Measurements from ENCODE around the gene ATP5IF1. TPM values are rescaled to one million over a fixed set of nuclear protein-coding genes. Genes with fewer than 3 reads are reported as not detected.

The ATP5IF1 gene
- total RNA-seq, 2 donors from 2014 or later, result 171 to 390 TPM

GRCh38 chr1:28194326-28195035 lies 41.4 kb upstream of the ATP5IF1 start:
- peaks cover 0 to 8% of the 10 kb centered on the region in 2 donors for H3K36me3 ChIP-seq
- no peaks in the 10 kb centered on the region for H3K9me3 ChIP-seq
- TF ChIP-seq POLR2AphosphoS5 (IDR thresholded peaks at IDR 0.05) (no peak), POLR2A (IDR thresholded peaks at IDR 0.05) (peak; percentile 7)
- intact Hi-C loops (cut with DNase I), result no loop called here
- H3K4me1 ChIP-seq (replicated peaks), result no peaks in the 10 kb centered on the region
- no peak overlapping the region for H3K4me3 ChIP-seq
- DNase-seq (ENCODE audit: low spot score), result no peak
- H3K27ac ChIP-seq, result no peak overlapping the region
- 85% methylated on average over 8 of the region's 8 CpGs for WGBS
- H3K27me3 ChIP-seq (replicated peaks; ENCODE audit: insufficient read depth), result no peaks in the 10 kb centered on the region

DNA sequence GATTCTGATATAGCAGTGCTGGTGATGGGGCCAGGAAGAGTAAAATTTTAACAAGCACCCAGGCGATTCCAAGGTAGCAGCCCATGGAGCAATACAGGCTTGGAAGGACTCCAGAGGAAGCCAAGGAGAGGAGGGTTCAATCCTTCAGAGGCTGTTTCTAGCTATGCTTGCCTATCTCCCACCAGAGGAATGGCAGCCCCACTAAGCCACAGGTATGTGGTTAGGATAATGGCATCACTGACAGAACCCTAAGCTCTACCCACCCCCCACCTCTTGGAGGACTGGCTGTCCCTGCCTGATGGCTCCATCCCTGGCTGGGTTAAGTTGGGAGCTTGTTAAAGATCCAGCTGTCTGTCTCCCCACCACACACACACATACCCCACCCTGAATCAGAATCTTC lies 40.1 kb upstream of the ATP5IF1 start:
- Histone ChIP-seq H3K4me1 (replicated peaks) (no peaks in the 10 kb centered on the region), H3K4me3 (no peak overlapping the region), H3K27ac (no peak overlapping the region), H3K36me3 (peaks cover 0 to 8% of the 10 kb centered on the region in 2 donors), H3K9me3 (no peaks in the 10 kb centered on the region), H3K27me3 (replicated peaks; ENCODE audit: insufficient read depth) (no peaks in the 10 kb centered on the region)
- no peak for DNase-seq (ENCODE audit: low spot score)
- WGBS, result 100% methylated on average over 1 of the region's 1 CpG
- TF ChIP-seq POLR2A (IDR thresholded peaks at IDR 0.05) (no peak), POLR2AphosphoS5 (IDR thresholded peaks at IDR 0.05) (no peak)
- TF ChIP-seq, protein P1, sequence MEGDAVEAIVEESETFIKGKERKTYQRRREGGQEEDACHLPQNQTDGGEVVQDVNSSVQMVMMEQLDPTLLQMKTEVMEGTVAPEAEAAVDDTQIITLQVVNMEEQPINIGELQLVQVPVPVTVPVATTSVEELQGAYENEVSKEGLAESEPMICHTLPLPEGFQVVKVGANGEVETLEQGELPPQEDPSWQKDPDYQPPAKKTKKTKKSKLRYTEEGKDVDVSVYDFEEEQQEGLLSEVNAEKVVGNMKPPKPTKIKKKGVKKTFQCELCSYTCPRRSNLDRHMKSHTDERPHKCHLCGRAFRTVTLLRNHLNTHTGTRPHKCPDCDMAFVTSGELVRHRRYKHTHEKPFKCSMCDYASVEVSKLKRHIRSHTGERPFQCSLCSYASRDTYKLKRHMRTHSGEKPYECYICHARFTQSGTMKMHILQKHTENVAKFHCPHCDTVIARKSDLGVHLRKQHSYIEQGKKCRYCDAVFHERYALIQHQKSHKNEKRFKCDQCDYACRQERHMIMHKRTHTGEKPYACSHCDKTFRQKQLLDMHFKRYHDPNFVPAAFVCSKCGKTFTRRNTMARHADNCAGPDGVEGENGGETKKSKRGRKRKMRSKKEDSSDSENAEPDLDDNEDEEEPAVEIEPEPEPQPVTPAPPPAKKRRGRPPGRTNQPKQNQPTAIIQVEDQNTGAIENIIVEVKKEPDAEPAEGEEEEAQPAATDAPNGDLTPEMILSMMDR (IDR thresholded peaks at IDR 0.05), result no peak
- intact Hi-C loops (cut with DNase I), result no loop called here

- Histone ChIP-seq H3K27me3 (replicated peaks; ENCODE audit: insufficient read depth) (no peaks in the 10 kb centered on the region), H3K4me1 (replicated peaks) (no peaks in the 10 kb centered on the region), H3K4me3 (no peak overlapping the region), H3K27ac (no peak overlapping the region), H3K9me3 (no peaks in the 10 kb centered on the region), H3K36me3 (peaks cover 0 to 8% of the 10 kb centered on the region in 2 donors)
- WGBS, result 66% methylated on average over 3 of the region's 3 CpGs
- TF ChIP-seq, protein P1 (IDR thresholded peaks at IDR 0.05), result no peak
- TF ChIP-seq POLR2AphosphoS5 (IDR thresholded peaks at IDR 0.05), result no peak
- no peak for TF ChIP-seq POLR2A (IDR thresholded peaks at IDR 0.05)
- no peak for DNase-seq (ENCODE audit: low spot score)
- intact Hi-C loops (cut with DNase I), result no loop called here
These were observed 39.6 kb upstream of the ATP5IF1 start for GRCh38 chr1:28196330-28196729.

GRCh38 chr1:28197682-28198415 lies 38.1 kb upstream of the ATP5IF1 start:
- DNase-seq (ENCODE audit: low spot score), result no peak
- intact Hi-C loops (cut with DNase I), result no loop called here
- Histone ChIP-seq H3K27me3 (replicated peaks; ENCODE audit: insufficient read depth) (no peaks in the 10 kb centered on the region), H3K4me3 (no peak overlapping the region), H3K9me3 (no peaks in the 10 kb centered on the region), H3K36me3 (peaks cover 0 to 8% of the 10 kb centered on the region in 2 donors), H3K4me1 (replicated peaks) (no peaks in the 10 kb centered on the region), H3K27ac (no peak overlapping the region)
- 91% methylated on average over 12 of the region's 12 CpGs for WGBS
- TF ChIP-seq, protein P1 (IDR thresholded peaks at IDR 0.05), result no peak
- TF ChIP-seq POLR2A (IDR thresholded peaks at IDR 0.05), result no peak
- TF ChIP-seq POLR2AphosphoS5 (IDR thresholded peaks at IDR 0.05), result no peak

GRCh38 chr1:28199328-28200233 lies 36.3 kb upstream of the ATP5IF1 start:
- no peak for DNase-seq (ENCODE audit: low spot score)
- TF ChIP-seq, protein P1 (IDR thresholded peaks at IDR 0.05), result no peak
- TF ChIP-seq POLR2AphosphoS5 (IDR thresholded peaks at IDR 0.05) (no peak), POLR2A (IDR thresholded peaks at IDR 0.05) (no peak)
- no peaks in the 10 kb centered on the region for H3K9me3 ChIP-seq
- no peak overlapping the region for H3K27ac ChIP-seq
- peaks cover 0 to 8% of the 10 kb centered on the region in 2 donors for H3K36me3 ChIP-seq
- H3K4me1 ChIP-seq (replicated peaks), result no peaks in the 10 kb centered on the region
- WGBS, result 87% methylated on average over 8 of the region's 8 CpGs
- intact Hi-C loops (cut with DNase I), result no loop called here
- H3K4me3 ChIP-seq, result no peak overlapping the region
- H3K27me3 ChIP-seq (replicated peaks; ENCODE audit: insufficient read depth), result no peaks in the 10 kb centered on the region
